Activated CD4-positive, CD25-positive, alpha-beta regulatory T cell treated with anti-CD3 and anti-CD28 coated beads, Interleukin-2, amount 50 U/mL, for 24 hours (primary cell): ENCODE measurements around the gene P4HA3.

Experiments
- ATAC-seq, 2 donors: fragments of 150-1000 bp; cut with Tn5 transposase; one replicate each; pipeline ENCODE4 v1.10.0; 2021; ENCODE audit warnings: mild to moderate bottlenecking in 1 of 2, moderate library complexity in 1 of 2

P4HA3 gene

DNA sequence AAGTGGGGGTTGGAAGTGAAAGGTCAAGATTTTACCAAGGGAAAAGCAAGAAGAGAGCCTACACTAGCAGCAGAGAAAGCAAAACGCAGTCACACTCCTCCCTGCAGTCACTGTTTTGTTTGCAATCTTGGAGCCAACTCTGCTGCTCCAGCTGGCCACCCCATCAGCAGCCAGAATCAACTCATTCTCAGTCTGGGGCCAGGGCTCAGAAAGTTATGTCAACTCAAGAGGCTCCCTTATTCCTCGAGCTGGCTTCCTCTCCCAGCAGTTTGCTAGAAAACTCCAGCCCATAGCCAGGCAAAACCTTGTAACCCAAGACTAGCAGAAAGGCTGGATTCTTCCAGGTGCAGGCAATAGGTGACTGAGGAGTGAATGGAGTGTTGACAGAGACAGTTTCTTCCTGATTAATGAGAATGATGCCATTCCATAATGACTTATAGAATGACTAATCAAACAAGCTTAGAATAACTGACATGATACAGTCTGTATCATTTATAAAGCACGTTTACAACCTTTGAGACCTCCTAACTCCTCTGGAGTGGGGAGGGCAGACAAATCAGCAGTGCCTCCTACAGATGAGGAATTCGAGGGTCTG lies 53.4 kb downstream of the P4HA3 start:
- ATAC-seq, result no peak

DNA sequence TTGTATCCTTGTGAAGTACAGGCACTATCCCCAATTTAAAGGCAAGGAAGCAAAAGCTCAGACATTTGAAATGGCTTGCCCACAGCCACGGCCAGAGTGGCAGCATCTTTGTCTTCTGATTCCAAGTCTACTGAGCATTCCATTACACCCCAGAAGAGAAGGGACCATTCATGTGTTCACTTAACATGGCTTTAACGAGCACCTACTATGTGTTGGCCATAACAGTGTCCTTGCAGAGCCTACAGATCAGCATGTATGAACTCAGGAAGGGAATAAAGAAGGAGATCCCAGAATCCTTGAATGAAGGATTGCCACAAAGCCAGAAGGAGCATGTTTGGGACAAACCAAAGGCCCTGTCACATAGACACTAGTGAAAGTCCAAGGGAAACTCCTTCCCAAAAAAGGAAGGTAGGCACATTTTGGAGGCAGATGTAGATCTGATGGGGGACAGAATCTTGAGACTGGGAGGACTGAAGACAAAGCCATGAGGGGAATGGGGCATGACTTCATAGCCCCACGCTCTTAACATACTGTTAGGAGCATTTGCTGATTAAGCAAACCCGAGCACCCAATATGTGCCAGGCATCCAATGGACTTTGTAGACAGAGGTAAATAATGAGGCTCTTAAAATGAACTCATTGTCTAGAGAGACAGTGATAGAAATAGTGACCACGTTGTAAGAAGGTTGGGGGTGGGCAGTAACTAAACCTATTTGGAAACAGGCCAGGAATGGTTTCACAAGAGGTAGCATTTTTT lies 54.9 kb downstream of the P4HA3 start:
- ATAC-seq, result no peak

DNA sequence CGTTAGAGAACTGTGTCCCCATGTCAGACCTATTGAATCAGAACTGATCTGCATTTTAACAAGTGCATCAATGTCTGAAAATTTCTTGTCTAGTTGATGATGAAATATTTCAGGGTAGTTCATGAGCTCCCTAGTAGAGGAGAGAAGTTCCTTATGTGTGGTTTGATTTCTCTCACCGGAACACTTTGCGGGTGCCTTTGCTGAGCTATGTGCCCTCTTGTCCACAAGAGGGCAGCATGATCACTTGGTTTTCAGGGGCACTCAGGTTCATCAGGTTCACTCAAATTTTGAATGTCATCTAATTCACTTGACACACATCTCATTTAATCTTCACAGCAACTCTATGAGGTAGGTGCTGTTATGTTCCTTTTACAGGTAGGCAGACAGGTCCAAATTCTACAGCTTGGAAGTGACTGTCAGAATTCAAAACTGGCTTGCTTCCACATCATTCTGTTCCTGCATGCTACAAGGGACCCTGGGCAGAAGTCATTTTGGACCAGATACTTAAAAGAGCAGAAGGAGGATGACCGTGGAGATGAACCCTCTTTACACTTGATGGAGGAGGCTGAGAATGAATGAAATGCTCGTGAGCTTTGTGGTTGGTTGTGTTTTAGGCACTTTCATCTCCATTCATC lies 55.6 kb downstream of the P4HA3 start:
- peak in 1 of 2 donors; percentile 43 for ATAC-seq

DNA sequence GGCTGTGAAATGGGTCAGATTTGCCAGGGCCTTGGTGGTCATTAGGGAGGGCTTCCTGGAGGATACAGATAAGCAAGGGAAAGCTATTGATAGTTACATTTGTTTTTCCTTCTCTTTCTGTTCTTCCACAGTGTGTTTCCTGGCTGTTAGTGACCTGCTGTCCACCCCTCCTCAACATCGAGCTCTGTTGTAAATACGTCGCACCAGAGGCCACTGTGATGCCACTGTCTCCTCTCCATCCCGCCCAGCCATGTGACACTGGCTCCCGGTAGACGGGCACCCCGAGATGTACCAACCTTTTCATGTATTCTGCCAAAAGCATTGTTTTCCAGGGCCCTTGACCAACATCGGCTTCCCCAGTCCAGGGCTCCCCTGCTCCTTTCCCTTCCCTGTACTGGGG lies 58.1 kb downstream of the P4HA3 start:
- no peak for ATAC-seq

DNA sequence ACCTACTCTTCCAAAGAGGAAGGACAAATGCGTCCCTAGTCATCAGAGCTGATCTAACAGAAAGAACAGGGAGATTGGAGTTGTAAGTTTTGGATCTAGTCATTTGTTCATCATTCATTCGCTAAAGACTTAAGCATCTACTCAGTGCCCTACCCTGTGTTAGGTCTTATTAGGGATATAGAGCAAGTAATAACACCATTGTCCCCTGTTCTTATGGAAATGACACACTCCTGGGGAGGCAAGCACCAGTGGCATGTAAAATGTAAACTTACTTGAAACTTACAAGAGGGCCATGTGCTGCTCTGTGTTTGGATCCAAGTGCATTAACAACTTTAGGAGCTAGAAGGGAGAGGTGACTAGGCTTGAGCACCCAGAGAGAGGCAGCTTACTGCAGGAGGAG lies 61.9 kb downstream of the P4HA3 start:
- ATAC-seq, result no peak

DNA sequence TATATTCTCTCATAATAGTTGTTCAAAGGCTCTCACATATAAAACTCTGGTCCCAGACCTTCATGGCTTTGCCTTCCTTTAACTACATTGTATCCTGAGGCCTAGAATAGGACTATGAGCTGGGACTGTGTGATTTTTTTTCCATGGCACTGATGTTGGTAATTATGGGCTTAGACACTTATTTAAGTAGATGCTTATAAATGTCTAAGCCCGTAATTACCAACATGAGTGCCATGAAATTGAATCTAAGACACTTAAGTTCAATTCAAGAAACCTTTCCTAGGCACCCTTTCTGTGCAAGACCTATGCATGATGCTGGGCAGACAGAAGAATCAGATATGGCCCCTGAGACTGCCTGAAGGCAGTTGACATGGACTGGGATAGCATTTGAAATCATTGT lies 63.0 kb downstream of the P4HA3 start:
- no peak for ATAC-seq

DNA sequence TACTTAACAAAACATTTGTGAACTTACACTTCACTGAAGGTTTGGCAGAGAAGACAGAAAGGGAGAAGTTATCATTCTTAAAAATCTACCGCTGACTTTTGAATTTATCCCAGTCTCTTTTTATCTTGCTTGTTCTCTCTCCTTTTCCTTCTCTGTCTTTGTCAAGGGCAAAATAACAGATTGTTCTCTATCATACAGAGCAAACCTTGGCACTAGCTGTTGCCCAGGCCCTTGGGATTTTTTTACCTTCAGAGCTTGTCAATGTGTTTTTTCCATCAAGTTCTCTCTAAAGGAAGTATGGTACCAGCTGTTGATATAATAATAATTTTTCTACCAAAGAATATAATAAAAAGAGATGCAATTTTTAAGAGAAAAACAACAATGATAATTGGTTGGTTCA lies 73.2 kb downstream of the P4HA3 start:
- no peak for ATAC-seq

DNA sequence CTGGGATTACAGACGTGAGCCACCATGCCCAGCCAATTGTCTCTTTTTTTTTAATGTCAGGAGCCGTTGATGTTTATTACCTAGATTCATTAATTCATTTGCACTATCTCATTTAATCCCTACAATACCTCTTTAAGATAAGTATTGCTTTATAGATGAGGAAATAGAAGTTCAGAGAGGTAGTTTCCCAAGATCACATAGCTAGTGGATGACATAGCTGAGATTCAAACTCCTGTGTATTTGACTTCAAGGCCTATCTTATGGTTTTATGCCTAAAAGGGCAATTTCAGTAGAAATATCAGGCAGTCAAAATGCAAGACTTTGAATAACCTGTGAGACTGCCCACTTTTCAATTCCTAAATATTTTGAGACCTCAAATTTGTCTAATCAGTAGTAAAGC lies 73.9 kb downstream of the P4HA3 start:
- no peak for ATAC-seq

DNA sequence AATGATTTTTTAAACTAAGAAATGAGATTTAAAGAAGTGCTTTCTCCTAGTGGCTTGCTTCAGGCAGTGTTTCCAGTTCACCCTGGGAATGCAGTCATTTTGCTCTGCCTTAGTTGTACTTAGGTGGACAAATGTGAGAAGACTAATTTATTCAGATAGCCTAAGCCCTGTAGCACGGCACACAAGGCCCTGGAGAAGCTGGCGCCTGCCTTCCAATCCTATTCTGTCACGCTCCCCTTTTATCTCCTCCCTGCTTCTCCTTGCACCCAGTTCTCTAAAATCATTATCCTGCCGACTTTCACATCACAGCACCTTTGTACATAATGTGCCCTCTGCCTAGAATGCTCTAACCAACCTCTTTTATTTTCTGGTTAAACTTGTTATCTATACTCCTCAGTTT lies 76.3 kb downstream of the P4HA3 start:
- ATAC-seq, result no peak

DNA sequence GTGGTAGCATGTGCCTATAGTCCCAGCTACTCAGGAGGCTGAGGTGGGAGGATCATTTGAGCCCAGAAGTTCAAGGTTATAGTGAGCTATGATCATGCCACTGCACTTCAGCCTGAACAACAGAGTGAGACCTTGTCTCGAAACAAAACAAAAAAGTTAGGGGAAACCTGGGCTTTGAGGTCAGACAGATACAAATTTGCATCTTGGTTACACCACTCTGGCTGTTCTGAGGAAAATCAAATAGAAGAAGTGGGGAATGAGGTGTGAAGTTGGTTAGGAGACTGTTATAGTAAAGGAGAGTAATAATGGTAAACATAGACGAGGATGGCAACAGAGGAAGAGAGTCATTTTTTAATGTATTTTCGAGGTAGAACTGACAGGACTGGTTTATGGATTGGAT lies 77.8 kb downstream of the P4HA3 start:
- no peak for ATAC-seq

DNA sequence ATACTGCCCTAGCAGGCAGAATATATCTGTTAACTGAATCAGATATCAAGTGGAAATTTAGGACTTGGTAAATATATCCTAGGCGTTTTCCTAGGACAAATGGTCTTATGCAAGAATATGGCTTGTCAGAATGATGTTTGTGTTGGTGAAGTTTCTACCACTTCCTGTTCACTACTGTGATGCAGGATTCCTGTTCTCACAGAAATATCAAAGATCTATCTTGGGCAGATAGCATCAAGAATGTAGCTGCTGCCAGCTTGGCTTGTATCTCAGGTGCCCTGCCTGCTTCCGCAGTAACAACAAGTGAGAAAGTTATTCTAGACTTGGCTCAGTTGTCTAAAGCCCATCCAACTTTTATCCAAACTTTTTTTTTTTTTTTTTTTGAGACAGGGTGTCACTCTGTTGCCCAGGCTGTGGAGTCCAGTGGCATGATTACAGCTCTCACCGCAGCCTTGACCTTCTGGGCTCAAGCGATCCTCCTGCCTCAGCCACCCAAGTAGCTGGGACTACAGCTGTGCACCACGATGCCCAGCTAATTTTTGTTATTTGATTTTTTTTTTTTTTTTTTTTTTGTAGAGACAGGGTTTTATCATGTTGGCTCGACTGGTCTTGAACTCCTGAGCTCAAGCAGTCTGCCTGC lies 79.0 kb downstream of the P4HA3 start:
- no peak for ATAC-seq

DNA sequence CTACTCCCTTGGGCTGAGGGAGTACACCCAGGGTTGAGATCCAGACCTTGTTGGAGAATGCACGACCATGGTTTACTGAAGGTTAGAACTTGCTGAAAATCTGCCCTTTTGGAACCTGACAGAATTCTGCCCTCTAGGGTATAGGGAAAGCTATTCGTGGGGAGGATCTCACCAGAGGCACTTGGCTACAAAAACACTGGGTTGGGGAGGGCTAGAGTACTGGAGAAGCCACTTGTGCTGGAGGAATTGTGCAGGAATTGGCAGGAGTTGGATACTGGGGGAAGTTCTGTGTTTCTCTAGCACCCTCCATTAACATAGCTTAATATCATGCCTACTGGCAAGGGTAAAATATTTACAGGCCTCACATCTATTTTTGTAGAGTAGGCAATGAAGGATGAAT lies 84.5 kb downstream of the P4HA3 start:
- ATAC-seq, result no peak

DNA sequence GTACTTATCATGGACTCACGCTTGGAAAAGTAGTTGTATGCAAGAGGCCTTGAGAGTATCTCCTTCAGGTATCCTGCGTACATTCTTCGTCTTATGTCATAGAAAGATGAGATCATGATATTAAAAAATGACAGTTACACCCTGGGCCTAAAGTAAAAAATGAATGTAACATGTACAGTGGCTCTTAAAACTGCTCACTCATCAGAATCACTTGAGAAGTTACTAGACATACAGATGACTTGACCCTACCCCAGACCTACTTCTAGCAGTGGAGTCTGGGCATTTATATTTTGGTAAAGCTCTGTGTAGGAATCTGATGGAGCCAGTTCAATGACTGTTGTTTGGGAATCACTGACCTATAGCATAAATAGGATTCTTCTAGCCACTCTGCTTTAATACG lies 85.9 kb downstream of the P4HA3 start:
- ATAC-seq, result no peak

DNA sequence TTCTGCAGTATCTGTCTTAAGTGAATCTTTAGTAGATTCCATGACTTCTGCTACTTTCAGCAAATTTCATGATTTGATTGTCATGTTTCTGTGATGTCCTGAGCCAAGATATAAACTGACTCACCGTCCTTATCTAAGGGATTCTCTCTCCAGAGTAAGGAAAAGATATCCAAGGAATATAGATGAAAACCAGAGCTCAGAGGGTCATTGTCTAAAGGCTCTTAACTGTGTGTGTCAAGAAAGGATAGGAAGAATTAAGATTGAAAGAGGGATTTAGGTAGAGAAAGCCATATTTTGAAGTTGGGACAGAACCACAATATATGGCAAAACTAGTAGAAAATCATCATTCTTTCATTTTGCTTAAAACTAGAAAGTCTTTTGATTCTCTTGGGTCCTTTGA lies 89.6 kb downstream of the P4HA3 start:
- ATAC-seq, result no peak

DNA sequence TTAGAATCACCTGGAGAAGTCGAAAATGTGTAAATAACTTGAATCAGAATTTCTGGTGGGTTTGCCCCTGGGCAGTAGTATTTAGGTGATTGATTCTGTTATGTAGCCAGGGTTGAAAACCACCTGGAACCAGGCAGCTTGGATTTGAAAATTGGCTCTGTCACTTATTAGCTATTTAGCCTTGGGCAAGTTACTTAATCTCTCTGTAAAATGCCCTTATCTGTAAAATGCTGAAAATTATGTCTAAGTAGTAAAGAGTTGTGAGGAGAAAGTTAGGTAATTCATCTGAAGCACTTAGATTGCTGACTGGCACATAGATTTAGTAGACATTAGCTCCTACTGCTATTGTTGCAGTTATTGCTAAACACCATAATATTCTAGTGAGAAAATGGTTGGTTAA lies 91.1 kb downstream of the P4HA3 start:
- no peak for ATAC-seq
